ENCODE results near the gene ZNF462.

ZNF462 gene

DNA sequence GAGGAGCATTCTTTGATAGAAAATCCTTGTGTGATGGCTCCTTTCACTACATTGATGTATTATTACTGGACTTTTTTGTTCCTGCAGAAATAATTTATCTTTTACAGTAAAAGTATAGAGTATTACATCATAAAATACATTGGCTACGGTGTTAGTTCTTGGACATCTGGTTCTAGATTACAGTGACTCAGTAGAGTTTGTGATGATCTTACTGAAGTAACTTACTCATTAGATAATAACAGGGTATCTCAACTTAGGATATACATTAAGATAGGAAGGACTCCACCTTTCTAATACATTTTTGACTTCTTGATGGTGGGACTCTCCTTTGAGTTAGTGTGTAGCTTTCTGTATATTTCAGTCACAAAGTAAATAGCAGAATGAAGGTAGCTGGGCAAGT lies 59.1 kb downstream of the ZNF462 start:
- no peak for TF ChIP-seq CTCF (IDR thresholded peaks at IDR 0.05)

GRCh38 chr9:106925392-106925791 lies 62.4 kb downstream of the ZNF462 start:
- TF ChIP-seq CTCF (IDR thresholded peaks at IDR 0.05) = no peak

DNA sequence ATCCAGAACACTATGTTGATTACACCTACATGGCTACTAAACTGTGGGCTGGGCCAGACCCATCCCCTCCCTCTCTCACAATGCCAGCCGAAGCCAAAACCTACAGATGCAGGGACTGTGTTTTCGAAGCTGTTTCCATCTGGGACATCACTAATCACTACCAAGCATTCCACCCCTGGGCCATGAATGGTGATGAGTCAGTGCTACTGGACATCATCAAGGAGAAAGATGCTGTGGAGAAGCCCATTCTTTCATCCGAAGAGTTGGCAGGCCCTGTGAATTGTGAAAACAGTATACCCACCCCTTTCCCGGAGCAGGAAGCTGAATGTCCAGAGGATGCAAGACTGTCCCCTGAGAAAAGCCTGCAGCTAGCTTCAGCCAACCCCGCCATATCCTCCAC lies 65.0 kb downstream of the ZNF462 start:
- TF ChIP-seq CTCF (IDR thresholded peaks at IDR 0.05) = no peak

DNA sequence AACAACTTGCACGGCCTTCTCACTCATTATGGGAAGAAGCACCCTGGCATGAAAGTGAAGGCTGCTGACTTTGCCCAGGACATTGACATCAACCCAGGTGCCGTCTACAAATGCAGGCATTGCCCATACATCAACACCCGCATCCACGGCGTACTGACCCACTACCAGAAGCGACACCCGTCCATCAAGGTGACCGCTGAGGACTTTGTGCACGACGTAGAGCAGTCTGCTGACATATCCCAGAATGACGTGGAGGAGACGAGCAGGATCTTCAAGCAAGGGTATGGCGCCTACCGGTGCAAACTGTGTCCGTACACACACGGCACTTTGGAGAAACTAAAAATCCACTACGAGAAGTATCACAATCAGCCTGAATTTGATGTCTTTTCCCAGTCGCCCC lies 65.4 kb downstream of the ZNF462 start:
- TF ChIP-seq CTCF (IDR thresholded peaks at IDR 0.05) = no peak

- TF ChIP-seq CTCF (IDR thresholded peaks at IDR 0.05) = no peak
Observed at GRCh38 chr9:106929471-106930177, 66.7 kb downstream of the ZNF462 start.

DNA sequence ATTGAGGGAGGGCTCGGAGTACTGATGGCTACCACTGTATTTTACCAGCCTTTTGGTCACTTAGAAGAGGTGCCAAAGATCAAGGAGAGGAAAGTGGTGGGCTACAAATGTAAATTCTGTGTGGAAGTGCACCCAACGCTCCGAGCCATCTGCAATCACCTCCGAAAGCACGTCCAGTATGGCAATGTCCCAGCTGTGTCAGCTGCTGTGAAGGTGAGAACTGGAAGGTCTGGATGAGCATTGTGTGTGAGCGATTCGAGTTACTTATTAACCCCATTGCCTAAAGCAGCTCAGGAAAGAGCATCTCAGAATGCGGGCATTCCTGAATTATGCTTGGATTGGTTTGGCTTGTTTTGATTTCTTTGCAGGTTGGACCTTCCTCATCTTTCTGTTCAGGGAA lies 67.5 kb downstream of the ZNF462 start:
- TF ChIP-seq CTCF (IDR thresholded peaks at IDR 0.05) = no peak

- TF ChIP-seq CTCF (IDR thresholded peaks at IDR 0.05) = no peak
Observed at GRCh38 chr9:106931466-106931865, 68.5 kb downstream of the ZNF462 start.

DNA sequence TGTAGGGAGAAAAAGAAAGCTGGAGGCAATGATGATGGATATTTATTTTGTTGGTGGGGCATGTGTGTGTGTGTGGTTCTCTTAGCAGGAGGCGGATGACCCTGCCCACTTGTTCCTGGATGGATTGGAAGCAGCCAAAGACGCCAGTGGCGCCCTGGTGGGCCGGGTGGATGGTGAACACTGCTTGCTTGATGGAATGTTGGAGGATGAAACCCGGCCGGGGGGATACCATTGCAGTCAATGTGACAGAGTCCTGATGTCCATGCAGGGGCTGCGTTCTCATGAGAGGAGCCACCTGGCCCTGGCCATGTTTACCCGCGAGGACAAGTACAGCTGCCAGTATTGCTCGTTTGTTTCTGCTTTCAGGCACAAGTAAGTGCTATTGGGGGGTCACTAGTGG lies 69.2 kb downstream of the ZNF462 start:
- TF ChIP-seq CTCF (IDR thresholded peaks at IDR 0.05) = no peak
